Left ventricle myocardium inferior (tissue), 1 donor: ENCODE results near the gene WDR27. TPM values are rescaled to one million over a fixed set of nuclear protein-coding genes. Genes with fewer than 3 reads are reported as not detected.

Experiments
- DNase-seq: peaks from one replicate; pipeline ENCODE4 v3.0.0-alpha.2; 2020
- H3K27ac ChIP-seq: fragments of 200-600 bp; replicated peaks from 2 replicates; pipeline ENCODE4 v1.8.0; 2021
- H3K27me3 ChIP-seq: fragments of 200-600 bp; 2 replicates; pipeline ENCODE4 v1.8.0; 2021; ENCODE audit warnings: low read depth
- H3K36me3 ChIP-seq: fragments of 200-600 bp; 2 replicates; pipeline ENCODE4 v1.8.0; 2021
- H3K4me1 ChIP-seq: fragments of 200-600 bp; 2 replicates; pipeline ENCODE4 v1.8.0; 2021
- H3K4me3 ChIP-seq: fragments of 200-600 bp; 2 replicates; pipeline ENCODE4 v1.8.0; 2021; ENCODE audit warnings: mild to moderate bottlenecking, moderate library complexity
- H3K9me3 ChIP-seq: fragments of 200-600 bp; replicated peaks from 2 replicates; pipeline ENCODE4 v1.8.0; 2021
- intact Hi-C: fragments of 100-400 bp; cut with micrococcal nuclease; formaldehyde crosslinking; loops from one replicate; pipeline ENCODE4 v1.11.0; 2022
- total RNA-seq: library from RNA; stranded (reverse); fragmentation: NEBNext Ultra II Directional; extraction: Animal tissue kit (Norgen Biotek cat#: 25700); gene quantifications from one replicate; pipeline ENCODE4 v1.2.1, GENCODE V29; 2021
- TF ChIP-seq, protein P1 (sequence below): fragments of 200-600 bp; IDR thresholded peaks from 2 replicates; pipeline ENCODE4 v1.8.0; 2021; ENCODE audit warnings: antibody characterized with exemption, mild to moderate bottlenecking, borderline replicate concordance
- donor health status: DM: no; HTN: yes; CAD: no; lungs with severe emphysema.

WDR27 gene
- total RNA-seq, 1 donor from 2014 or later = 9.1 TPM

DNA sequence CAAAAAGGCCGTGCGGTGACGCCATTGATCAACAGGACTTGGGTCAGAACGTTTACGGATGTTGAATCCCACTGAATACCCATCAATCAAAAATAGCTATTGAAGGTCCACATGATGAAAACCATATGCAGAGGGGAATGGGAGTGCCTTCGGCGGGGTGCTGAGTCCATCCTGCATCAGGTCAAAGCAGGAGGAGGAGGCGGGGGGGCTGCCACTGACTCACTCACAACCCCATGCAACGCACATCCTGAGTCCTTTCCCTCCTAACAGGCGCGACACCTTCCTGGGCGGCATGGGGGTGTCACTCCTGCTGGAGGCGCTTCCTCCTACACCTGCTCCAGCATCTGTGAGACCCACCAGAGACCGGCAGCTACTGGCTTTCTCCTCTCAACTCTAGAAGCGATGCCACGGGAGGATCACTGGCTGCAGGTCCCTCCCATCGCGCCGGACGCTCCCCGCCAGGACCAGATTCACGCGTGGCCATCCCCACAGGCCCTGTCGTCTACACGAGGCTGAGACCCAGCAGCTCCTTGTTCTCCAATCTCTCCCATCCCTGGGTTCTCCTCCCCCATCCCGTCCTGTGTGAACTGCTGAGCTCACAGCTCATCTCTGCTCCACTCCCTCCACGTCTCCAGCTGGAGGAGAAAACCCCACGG is 277.6 kb downstream of the WDR27 start:
- no peak overlapping the region for H3K27ac ChIP-seq

DNA sequence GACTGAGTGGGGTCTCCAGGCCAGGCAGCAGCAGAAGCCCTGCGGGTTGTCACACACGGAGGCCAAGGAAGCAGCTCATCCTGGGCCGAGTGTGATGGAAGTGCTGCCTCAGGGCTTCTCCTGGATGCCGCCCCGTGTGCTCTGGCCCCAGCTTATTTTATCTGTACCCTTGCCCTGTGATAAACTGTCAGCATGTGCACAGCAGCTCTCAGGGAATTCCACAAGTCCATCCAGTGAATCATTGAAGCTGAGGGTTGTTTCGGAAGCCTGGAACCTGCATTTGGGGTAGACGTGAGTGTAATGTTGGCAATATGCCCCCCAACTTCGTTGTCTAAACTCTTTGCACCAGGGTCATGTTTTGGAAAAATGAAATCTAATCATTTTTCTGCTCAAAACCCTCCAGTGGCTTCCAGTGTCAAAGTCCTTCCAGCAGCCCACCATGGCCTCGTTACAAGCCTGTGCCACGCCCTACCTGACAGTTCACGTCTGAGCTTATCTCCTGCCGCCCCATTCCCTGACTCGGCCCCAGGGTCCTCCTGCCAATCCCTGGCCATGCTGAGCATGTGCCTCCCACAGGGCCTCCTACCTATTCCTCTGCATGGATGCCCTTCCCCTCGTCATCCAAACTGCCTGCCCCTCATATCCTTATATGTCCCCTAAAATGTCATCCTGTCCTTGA is 280.1 kb downstream of the WDR27 start:
- Histone ChIP-seq H3K4me3 (no peak overlapping the region), H3K27me3 (peaks cover 35% of the 10 kb centered on the region), H3K27ac (no peak overlapping the region), H3K9me3 (no peaks in the 10 kb centered on the region), H3K4me1 (no peaks in the 10 kb centered on the region), H3K36me3 (no peaks in the 10 kb centered on the region)
- DNase-seq = no peak
- TF ChIP-seq, protein P1, sequence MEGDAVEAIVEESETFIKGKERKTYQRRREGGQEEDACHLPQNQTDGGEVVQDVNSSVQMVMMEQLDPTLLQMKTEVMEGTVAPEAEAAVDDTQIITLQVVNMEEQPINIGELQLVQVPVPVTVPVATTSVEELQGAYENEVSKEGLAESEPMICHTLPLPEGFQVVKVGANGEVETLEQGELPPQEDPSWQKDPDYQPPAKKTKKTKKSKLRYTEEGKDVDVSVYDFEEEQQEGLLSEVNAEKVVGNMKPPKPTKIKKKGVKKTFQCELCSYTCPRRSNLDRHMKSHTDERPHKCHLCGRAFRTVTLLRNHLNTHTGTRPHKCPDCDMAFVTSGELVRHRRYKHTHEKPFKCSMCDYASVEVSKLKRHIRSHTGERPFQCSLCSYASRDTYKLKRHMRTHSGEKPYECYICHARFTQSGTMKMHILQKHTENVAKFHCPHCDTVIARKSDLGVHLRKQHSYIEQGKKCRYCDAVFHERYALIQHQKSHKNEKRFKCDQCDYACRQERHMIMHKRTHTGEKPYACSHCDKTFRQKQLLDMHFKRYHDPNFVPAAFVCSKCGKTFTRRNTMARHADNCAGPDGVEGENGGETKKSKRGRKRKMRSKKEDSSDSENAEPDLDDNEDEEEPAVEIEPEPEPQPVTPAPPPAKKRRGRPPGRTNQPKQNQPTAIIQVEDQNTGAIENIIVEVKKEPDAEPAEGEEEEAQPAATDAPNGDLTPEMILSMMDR = no peak
- intact Hi-C loops = no loop called here

More for the DNA sequence above, 277.6 kb downstream of the WDR27 start:
- no peak for DNase-seq
- Histone ChIP-seq H3K27me3 (peaks cover 56% of the 10 kb centered on the region), H3K4me1 (peaks cover 8% of the 10 kb centered on the region), H3K4me3 (peak overlapping the region; percentile 2), H3K9me3 (no peaks in the 10 kb centered on the region), H3K36me3 (no peaks in the 10 kb centered on the region)
- TF ChIP-seq, protein P1 = no peak
- intact Hi-C loops = no loop called here

DNA sequence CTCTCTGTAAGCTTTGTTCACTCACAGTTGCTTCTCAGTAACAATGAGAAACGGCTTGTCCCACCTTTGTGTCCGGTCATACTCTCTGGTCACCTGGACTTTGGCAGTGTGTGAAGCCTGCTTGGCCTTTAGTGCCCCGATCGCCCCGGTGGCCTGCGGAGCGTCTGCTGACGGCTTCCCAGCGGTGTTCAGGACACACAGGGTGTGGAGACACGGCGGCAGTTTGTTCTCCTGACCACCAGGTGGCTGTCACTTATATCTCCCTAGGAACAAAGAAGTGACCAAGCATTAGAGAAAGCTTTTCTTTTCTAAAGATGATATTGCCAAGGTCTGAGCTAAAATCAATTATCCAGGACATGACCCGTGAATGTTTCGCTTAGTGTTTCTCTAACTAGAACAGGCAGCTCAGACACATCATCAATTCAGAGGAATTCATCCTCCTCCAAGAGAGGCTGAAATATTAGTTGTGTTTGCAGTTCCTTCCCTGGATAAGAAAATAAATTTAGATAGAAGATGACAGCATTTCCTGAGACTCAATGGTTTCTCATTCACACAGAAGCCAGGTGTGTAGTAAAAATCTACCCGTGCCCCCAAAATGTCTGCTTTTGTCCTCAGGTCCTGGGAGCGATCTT is 280.8 kb downstream of the WDR27 start:
- no peak overlapping the region for H3K27ac ChIP-seq
- TF ChIP-seq, protein P1 = no peak
- no peak for DNase-seq
- H3K36me3 ChIP-seq = no peaks in the 10 kb centered on the region
- H3K4me3 ChIP-seq = no peak overlapping the region
- peaks cover 3% of the 10 kb centered on the region for H3K9me3 ChIP-seq
- intact Hi-C loops = no loop called here
- no peaks in the 10 kb centered on the region for H3K4me1 ChIP-seq
- H3K27me3 ChIP-seq = peaks cover 30% of the 10 kb centered on the region

DNA sequence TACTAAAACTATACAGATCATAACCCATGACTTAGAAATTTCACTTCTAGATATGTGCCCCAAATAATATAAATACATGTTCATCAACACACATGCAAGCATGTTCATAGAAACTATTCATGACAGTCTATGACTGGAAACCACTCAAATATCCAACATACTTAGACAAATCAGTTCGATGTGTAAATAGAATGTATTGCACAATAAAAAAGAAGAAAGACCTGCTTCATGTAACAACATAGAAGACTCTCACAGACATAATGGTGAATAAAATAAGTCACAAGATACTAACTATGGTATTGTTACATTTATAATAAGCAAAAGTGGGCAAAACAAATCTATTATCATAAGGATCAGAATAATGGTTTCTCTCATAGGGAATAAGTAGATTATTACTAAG is 284.7 kb downstream of the WDR27 start:
- Histone ChIP-seq H3K27ac (no peak overlapping the region), H3K27me3 (peaks cover 16% of the 10 kb centered on the region), H3K4me3 (no peak overlapping the region), H3K9me3 (peaks cover 33% of the 10 kb centered on the region), H3K4me1 (no peaks in the 10 kb centered on the region), H3K36me3 (no peaks in the 10 kb centered on the region)
- DNase-seq = no peak
- intact Hi-C loops = no loop called here
- TF ChIP-seq, protein P1 = no peak

DNA sequence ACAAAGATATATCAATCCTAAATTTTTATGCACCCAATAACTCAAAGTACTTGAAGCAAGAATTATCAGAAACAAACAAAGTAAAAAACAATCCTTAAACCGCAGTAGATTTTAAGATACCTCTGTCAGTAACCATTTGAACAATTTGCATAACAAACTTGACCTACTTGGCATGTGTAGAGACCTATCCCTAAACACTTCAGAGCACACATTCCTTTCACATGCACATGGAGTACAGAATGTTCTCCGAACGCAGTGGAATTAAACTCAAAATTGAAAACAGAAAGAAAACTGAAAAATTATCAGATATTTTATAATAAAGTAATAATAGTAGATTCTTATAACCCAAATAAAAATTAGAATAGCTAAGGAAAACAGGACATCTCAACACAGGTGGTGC is 285.6 kb downstream of the WDR27 start:
- Histone ChIP-seq H3K4me1 (no peaks in the 10 kb centered on the region), H3K27me3 (peaks cover 16% of the 10 kb centered on the region), H3K9me3 (peaks cover 33% of the 10 kb centered on the region), H3K27ac (no peak overlapping the region), H3K4me3 (no peak overlapping the region), H3K36me3 (no peaks in the 10 kb centered on the region)
- intact Hi-C loops = no loop called here
- no peak for DNase-seq
- TF ChIP-seq, protein P1 = no peak
